Ishikawa (cell line): ENCODE measurements around the gene IRS4.

Experiments used
- CEBPB ChIP-seq: IDR thresholded peaks from 2 replicates; pipeline ENCODE4 v1.6.1; 2012
- CREB1 ChIP-seq: IDR thresholded peaks from 2 replicates; pipeline ENCODE4 v1.6.1; 2012; ENCODE audit warnings: low read depth
- EGR1 ChIP-seq: IDR thresholded peaks from 2 replicates; pipeline ENCODE4 v1.6.1; 2012
- EP300 ChIP-seq: IDR thresholded peaks from 2 replicates; pipeline ENCODE4 v1.6.1; 2012; ENCODE audit warnings: borderline replicate concordance
- FOXM1 ChIP-seq: IDR thresholded peaks from 2 replicates; pipeline ENCODE4 v1.6.1; 2012; ENCODE audit warnings: low read depth, borderline replicate concordance
- NFIC ChIP-seq: IDR thresholded peaks from 2 replicates; pipeline ENCODE4 v1.6.1; 2012
- RAD21 ChIP-seq: IDR thresholded peaks from 2 replicates; pipeline ENCODE4 v1.6.1; 2012; ENCODE audit warnings: low read depth
- REST ChIP-seq: IDR thresholded peaks from 2 replicates; pipeline ENCODE4 v1.6.1; 2012; ENCODE audit warnings: low read depth, mild to moderate bottlenecking
- TAF1 ChIP-seq: IDR thresholded peaks from 2 replicates; pipeline ENCODE4 v1.6.1; 2012; ENCODE audit warnings: low read depth, mild to moderate bottlenecking
- TCF12 ChIP-seq: IDR thresholded peaks from 2 replicates; pipeline ENCODE4 v1.6.1; 2012; ENCODE audit warnings: low read depth
- TEAD4 ChIP-seq: IDR thresholded peaks from 2 replicates; pipeline ENCODE4 v1.6.1; 2012
- USF1 ChIP-seq: IDR thresholded peaks from 2 replicates; pipeline ENCODE4 v1.6.1; 2012
- YY1 ChIP-seq: IDR thresholded peaks from 2 replicates; pipeline ENCODE4 v1.6.1; 2012; ENCODE audit warnings: low read depth
- ZBTB7A ChIP-seq: IDR thresholded peaks from 2 replicates; pipeline ENCODE4 v1.6.1; 2012; ENCODE audit warnings: low read depth

Gene IRS4

GRCh38 chrX:108702530-108702929 is 33.8 kb downstream of the IRS4 start:
- no peak for TF ChIP-seq ZBTB7A
- TF ChIP-seq CEBPB = no peak

DNA sequence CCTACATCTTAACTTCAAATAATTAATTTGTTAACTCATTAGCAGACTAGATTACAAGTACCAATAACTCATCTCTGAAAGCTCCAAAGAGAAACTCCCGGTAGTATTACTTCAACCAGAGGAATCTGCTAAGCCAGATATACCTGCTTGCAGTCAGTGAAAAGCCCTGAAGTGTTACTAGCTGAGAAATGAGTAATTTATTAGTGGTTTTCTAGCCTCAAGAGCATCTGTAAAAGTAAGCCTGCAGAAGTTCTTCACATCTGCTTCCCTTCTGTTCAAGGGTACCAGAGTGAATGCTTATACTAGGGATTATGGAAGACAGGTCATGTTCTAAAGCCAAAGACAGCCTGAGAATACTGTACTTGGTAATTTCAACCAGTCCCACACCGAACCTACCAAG is 34.7 kb downstream of the IRS4 start:
- no peak for TF ChIP-seq ZBTB7A
- no peak for TF ChIP-seq EP300
- TF ChIP-seq EGR1 = no peak
- no peak for TF ChIP-seq CREB1
- TF ChIP-seq FOXM1 = no peak
- TF ChIP-seq TCF12 = no peak
- no peak for TF ChIP-seq NFIC

DNA sequence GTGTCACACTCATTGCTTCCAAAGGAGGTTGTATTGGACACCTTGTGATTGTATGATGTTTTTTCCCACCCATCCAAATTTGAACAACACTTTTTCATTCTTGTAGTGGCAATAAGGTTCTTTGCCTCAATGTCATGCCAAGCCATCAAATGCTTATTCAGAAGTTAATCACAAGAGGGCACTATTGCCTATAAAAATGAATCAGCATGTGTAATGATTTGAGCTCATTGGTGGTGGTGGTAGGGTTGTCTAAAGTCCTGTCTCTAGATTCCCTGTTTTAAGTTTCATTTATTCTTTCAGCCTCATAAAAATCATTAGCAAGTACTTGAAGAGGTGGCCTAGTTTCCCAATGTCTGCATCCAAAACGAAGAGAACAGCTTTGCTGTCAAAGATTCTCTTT is 37.0 kb downstream of the IRS4 start:
- no peak for TF ChIP-seq YY1
- TF ChIP-seq REST = no peak
- peak; percentile 31; the same call in 1 of the 2 replicates for TF ChIP-seq RAD21
- TF ChIP-seq TEAD4 = no peak
- no peak for TF ChIP-seq EP300

GRCh38 chrX:108696690-108697089 is 39.7 kb downstream of the IRS4 start:
- TF ChIP-seq CREB1 (no peak), TEAD4 (no peak), ZBTB7A (no peak), YY1 (no peak), NFIC (no peak), EGR1 (no peak), REST (no peak), TAF1 (no peak), USF1 (no peak), FOXM1 (no peak), CEBPB (no peak), EP300 (no peak)
